GDM1 (cell line): ENCODE data around the gene MARK4.
"Not testable (repeated sequence)": the region's sequence is repeated elsewhere in the genome, so short reads cannot be mapped to it uniquely, and the experiment has no call there.

Experiments used
- DNase-seq: peaks from one replicate; lab custom pipeline; 2025; lab: John Stamatoyannopoulos, UW

MARK4 gene

GRCh38 chr19:45305421-45305820, 54.4 kb downstream of the MARK4 start:
- no peak for DNase-seq

DNA sequence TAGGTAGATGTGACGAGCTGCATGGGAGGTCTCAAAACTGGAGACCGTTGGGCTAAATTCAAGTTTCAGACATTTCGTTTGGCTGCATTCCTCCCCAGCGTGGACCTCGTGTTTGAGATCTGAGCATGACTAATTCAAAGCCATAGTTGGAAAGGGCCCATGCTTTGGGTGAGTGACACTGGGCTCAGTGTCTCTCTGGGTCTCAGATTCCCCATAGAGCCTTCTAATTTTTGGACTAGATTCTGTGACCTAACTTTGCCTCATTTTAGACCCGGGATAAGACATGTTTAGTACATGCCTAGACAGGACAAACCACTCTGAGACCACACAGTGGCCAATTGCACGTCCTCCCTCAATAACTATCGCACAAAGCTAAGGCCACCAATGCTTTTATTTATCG, 55.0 kb downstream of the MARK4 start:
- no peak for DNase-seq

DNA sequence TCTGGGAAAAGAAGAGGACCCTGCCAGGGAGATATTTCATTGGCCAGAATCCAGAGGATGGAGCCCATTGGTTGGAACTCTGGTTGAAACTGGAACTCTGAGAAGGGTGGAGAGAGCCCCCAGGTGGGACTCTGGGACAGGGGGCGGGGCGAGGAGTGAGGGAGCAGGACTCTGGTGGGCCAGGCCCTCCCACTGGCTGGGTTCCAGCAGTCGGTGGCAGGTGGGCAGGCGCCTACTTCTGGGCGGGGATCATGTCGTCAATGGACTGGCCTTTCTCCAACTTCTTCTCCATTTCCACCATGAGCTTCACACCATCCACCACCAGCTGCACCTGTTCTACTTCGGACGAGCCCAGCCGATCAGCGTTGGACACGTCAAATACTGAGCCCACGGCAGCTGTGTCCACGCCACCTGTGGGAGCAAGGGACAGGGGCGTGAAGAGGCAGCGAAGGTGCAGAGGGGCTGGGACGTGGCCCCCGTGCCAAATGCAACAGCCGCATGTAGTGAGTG, 55.5 kb downstream of the MARK4 start:
- DNase-seq: no peak

DNA sequence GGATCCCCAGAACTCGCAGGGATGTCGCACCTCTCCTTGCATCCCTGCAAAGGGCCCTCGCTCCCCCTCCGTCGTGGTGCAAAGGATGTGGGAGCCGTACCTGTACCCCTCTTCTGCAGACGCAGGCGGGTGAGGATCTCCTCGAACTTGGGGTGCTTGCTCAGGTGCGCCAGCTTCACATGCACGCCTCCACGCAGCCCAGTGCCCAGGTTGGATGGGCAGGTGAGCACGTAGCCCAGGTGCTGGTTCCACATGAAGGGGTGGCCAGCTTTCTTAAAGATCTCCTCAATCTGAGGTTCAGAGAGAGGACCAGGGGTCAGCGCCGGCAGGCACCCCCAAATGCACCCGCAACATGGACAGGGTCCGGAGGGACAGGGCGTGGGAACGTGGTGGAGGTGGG, 56.3 kb downstream of the MARK4 start:
- DNase-seq: no peak

DNA sequence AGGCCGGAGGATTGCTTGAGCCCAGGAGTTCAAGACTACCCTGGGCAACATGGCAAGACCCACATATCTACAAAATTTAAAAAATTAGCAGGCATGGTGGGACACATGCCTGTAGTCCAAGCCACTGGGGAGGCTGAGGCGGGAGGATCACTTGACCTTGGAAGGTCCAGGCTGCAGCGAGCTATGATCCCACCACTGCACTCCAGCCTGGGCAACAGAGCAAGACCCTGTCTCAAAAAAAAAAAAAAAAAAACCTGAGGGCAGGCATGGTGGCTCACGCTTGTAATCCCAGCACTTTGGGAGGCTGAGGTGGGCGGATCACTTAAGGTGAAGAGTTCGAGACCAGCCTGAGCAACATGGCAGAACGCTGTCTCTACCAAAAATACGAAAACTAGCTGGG, 58.3 kb downstream of the MARK4 start:
- not testable (repeated sequence) for DNase-seq

GRCh38 chr19:45311621-45312020, 60.5 kb downstream of the MARK4 start:
- DNase-seq: peak; percentile 14

GRCh38 chr19:45312285-45312684, 61.2 kb downstream of the MARK4 start:
- DNase-seq: not testable (repeated sequence)

DNA sequence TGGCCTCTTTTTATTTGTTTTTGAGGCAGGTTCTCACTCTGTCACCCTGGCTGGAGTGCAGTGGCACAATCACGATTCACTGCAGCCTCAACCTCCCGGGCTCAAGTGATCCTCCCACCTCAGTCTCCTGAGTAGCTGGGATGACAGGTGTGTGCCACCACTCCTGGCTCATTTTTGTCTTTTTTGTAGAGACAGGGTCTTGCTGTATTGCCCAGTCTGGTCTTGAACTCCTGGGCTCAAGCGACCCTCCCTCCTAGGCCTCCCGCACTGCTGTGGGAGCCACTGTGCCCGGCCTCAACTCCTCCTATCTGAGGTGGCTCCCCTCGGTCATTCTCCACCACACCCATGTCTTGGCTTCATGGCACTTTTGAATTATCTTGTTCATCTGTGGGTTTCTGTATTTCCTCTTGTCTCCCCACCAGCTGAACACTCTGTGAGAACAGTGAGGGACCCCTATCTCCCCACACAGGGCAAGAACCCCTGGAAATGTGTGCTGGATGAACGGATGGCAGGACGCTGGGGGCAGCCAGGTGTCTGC, 63.7 kb downstream of the MARK4 start:
- no peak for DNase-seq

- no peak for DNase-seq
Measured at GRCh38 chr19:45315304-45315703, 64.2 kb downstream of the MARK4 start.

GRCh38 chr19:45320997-45321775, 70.1 kb downstream of the MARK4 start:
- no peak for DNase-seq

- no peak for DNase-seq
Measured at GRCh38 chr19:45321848-45322247, 70.8 kb downstream of the MARK4 start.

DNA sequence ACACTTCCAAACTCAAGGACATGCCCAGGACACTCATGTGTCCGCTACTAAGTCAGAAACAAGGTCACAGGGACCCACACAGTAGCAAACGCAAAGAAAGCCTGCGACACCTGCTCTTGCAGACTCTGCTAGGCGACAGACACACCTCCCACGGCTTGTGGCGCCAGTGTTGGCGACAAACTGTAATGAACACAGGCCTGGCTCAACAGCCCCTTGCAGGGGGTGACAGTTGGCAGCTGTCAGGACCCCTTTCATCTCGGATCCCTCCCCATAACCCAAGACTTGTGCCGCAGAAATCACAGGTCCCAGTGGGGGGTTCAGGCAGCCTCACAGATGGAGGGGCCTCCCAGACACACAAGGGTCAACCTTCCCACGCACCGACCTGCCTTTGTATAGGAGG, 71.2 kb downstream of the MARK4 start:
- no peak for DNase-seq

- DNase-seq: no peak
Measured at GRCh38 chr19:45322744-45323281, 71.7 kb downstream of the MARK4 start, which contains the start of gene CKM. CKM (minus strand) TSS chr19:45322875; CDS start chr19:45319713, 3,162 bp downstream.

DNA sequence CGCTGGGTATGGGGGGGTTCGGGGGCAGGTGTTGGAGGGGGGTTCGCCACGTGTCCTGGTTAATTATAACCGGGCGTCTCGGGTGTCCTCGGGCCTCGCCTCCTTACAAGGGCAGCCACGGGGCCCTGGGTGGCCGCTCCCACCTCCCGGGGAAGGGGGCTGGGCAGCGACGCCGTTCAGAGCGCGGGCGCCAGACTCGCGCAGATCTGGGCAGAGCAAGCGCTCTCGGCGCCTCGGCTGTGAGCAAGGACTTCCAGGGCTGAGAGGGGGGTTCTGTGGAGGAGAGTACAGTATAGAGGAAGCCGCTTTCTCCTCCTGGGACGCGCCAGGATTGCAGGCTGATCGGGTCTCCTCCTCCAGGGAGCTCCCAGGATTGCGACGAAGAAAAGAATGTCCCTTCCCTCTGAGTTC, 72.6 kb downstream of the MARK4 start:
- no peak for DNase-seq

GRCh38 chr19:45324349-45324907, 73.4 kb downstream of the MARK4 start:
- DNase-seq: no peak

DNA sequence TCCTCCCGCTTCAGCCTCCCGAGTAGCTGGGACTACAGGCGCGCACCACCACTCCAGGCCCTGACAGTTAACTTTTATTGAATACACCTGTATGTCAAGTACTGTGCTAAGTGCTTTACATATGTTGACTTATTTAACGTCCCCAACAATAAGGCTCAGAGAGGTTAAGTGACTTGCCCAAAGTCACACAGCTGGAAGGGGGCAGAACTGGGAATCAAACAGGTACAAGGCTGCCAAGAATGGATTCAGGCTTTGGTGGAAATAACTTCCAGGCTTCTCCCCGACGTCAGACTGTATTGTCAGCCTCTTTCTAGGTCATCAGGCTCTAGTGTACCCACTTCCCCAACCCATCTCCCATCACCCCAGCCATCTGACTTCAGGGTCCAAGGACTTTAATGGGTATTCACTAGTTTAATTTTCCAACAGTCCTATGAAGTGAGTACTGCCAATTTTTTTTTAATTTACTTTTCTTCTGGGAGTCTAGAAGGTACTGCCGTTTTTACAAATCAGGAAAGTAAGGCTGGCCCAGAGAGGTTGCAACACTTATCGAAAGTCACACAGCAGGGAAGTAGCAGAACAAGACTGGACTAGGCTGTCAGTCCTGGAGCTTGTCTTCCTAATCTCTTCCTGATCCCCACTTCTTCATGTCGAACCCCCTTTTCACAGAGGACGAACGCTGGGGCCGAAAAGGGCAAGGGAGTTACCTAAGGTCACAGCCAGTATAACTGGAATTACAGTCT, 76.5 kb downstream of the MARK4 start:
- DNase-seq: no peak

DNA sequence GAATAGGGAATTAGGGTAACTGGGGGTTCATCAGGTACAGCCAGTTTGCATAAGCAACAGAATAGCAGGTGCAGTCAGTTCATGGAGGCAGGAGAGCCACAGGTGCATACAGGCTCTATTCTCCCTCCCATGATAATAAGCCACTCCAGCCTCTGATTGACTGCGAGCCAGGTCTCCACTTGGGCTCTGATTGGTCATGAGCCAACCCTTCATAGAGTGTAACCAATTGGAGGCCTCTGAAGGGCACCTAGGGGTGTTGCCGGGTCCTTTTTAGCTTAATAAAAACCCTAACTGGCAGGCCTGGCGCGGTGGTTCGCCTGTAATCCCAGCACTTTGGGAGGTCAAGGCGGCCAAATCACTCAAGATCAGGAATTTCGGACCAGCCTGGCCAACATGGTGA, 80.3 kb downstream of the MARK4 start:
- no peak for DNase-seq

DNA sequence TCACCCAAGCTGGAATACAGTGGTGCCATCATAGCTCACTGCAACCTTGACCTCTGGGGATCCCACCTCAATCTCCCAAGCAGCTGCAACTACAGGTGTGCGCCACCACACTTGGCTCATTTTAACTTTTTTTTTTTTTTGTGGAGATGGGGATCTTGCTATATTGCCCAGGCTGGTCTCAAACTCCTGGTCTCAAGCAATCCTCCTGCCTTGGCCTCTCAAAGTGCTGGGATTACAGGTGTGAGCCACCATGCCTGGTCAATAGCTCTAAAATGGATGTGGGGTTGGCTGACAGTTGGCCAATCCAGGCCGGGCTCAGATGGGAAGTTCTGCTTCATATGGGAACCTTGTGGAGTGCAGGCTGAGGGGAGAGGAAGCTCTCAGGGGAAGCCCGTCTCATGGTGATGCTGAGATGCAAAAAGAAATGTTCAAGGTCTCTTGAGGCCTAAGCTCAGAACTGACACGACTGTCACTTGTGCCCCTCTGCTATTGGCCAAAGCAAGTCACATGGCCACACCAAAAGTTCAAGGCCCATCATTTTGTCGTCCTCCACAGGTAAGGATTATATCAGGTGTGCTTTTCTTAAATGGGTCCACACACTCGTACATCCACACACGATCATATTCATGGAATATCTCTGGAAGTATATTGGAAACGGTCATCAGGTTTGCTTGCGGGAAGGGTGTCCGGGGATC, 82.7 kb downstream of the MARK4 start:
- no peak for DNase-seq

DNA sequence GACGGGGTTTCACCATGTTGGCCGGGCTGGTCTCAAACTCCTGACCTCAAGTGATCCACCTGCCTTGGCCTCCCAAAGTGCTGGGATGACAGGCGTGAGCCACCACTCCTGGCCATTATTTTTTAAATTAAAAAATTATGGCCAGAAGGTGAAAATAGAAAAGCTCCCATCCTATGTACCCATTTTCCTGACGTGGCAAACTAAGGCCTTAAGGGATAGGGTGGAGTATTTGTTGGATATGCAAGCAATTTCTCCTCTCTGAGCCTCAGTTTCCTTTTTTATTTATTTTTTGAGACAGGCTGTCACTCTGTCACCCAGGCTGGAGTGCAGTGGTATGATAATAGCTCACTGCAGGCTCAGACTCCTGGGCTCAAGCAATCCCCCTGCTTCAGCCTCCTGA, 83.8 kb downstream of the MARK4 start:
- DNase-seq: not testable (repeated sequence)

DNA sequence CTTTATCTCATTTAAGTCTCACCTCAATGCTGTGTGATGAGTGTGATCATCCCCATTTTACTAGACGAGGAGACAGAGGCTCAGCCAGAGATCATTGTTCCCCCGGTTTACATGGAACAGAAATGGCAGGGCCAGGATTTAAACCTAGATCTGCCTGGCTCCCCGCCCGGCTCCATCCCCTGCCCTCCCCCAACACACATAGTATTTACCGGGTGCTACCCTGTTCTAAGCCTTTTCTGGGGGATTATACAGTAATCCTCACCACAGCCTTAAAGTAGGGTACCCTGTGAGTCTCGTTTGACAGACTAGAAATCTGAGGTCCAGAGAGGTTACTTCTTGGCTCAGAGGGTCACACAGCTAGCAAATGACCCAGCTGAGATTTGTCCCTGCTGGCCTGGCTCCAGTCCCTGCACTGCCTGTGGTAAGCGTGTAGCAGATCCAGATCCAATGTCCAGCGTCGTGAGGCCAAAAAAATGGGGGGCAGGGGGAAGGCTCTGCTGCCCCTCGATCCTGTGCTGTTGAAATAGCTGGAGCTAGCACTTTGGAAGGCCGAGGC, 85.7 kb downstream of the MARK4 start:
- DNase-seq: no peak

- no peak for DNase-seq
Measured at GRCh38 chr19:45339629-45340028, 88.6 kb downstream of the MARK4 start.
